K562 (cell line): ENCODE results near the gene PRRT1. TPM values are rescaled to one million over a fixed set of nuclear protein-coding genes. Genes with fewer than 3 reads are reported as not detected.

Experiments used
- CBX3 ChIP-seq, 2 experiments: IDR thresholded peaks; 1 replicate in 1 of 2; 2 replicates in 1 of 2; pipeline ENCODE4 v1.6.1; 2012; ENCODE audit warnings: inconsistent platforms in 2 of 2, low read length in 2 of 2, borderline replicate concordance in 1 of 2, control low read depth in 1 of 2
- CEBPG ChIP-seq, 3 experiments: fragments of 200-800 bp in 1 of 3; sonication (Bioruptor generic) in 1 of 3; sonication (generic) in 1 of 3; formaldehyde crosslinking in 1 of 3; IDR thresholded peaks in 2 of 3; conservative IDR thresholded peaks in 1 of 3; 2 replicates each; pipeline versions ENCODE4 v1.6.1 to v1.8.0; 2016 to 2022; ENCODE audit warnings: missing compliant biosample characterization in 2 of 3, missing genetic modification characterization in 2 of 3, mild to moderate bottlenecking in 1 of 3, missing genetic modification reagents in 1 of 3
- CREB3L1 ChIP-seq: fragments of 450-650 bp; IDR thresholded peaks from 2 replicates; pipeline ENCODE4 v1.6.1; 2014; ENCODE audit warnings: low read depth, mild to moderate bottlenecking, moderate library complexity, borderline replicate concordance
- ERF ChIP-seq: fragments of 450-650 bp; formaldehyde crosslinking; IDR thresholded peaks from 2 replicates; pipeline ENCODE4 v1.4.0; 2020; ENCODE audit warnings: mild to moderate bottlenecking, mixed read lengths
- GTF2B ChIP-seq: IDR thresholded peaks from 2 replicates; pipeline ENCODE4 v1.6.1; 2011; ENCODE audit not compliant: insufficient read length; ENCODE audit errors: extremely low read depth
- ID3 ChIP-seq, 2 experiments: fragments of 250-450 bp in 1 of 2; fragments of 450-650 bp in 1 of 2; sonication (Bioruptor Pico) in 1 of 2; IDR thresholded peaks; 2 replicates each; pipeline versions ENCODE4 v1.6.1 to v1.8.0; 2016 to 2021; ENCODE audit warnings: mild to moderate bottlenecking in 2 of 2, moderate library complexity in 2 of 2, missing compliant biosample characterization in 1 of 2, missing genetic modification characterization in 1 of 2
- MLLT1 ChIP-seq, 2 experiments: fragments of 450-650 bp; IDR thresholded peaks; 2 replicates each; pipeline ENCODE4 v1.6.1; 2016
- MTF1 ChIP-seq: fragments of 250-450 bp; sonication (Bioruptor Pico); IDR thresholded peaks from 2 replicates; pipeline ENCODE4 v1.9.0; 2021; ENCODE audit warnings: moderate library complexity, mild to moderate bottlenecking, inconsistent platforms, borderline replicate concordance
- NFXL1 ChIP-seq: fragments of 450-650 bp; formaldehyde crosslinking; IDR thresholded peaks from 2 replicates; pipeline ENCODE4 v1.4.0; 2021; ENCODE audit warnings: mild to moderate bottlenecking
- RAD21 ChIP-seq, 2 experiments: fragments of 250-450 bp in 1 of 2; fragments of 450-650 bp in 1 of 2; sonication (Bioruptor Pico) in 1 of 2; formaldehyde crosslinking in 1 of 2; IDR thresholded peaks in 1 of 2; conservative IDR thresholded peaks in 1 of 2; 2 replicates each; pipeline versions ENCODE4 v1.4.0 to v1.8.0; 2020 to 2022; ENCODE audit warnings: mild to moderate bottlenecking in 2 of 2, moderate library complexity in 1 of 2
- SIRT6 ChIP-seq: IDR thresholded peaks from one replicate; pipeline ENCODE4 v1.6.1; 2012; ENCODE audit warnings: low read depth, mild to moderate bottlenecking, control low read depth, inconsistent platforms, low read length, moderate library complexity
- SMARCA4 ChIP-seq: fragments of 450-650 bp; IDR thresholded peaks from 2 replicates; pipeline ENCODE4 v1.6.1; 2016
- SMARCA5 ChIP-seq: fragments of 450-650 bp; IDR thresholded peaks from 2 replicates; pipeline ENCODE4 v1.6.1; 2016
- SPI1 ChIP-seq: IDR thresholded peaks from 2 replicates; pipeline ENCODE4 v1.6.1; 2011; ENCODE audit warnings: low read depth, low read length, control low read depth, borderline replicate concordance
- TFAP4 ChIP-seq: sonication (generic); formaldehyde crosslinking; IDR thresholded peaks from 2 replicates; pipeline ENCODE4 v1.8.0; 2022; ENCODE audit warnings: missing genetic modification reagents, mild to moderate bottlenecking, moderate library complexity, borderline replicate concordance
- U2AF2 ChIP-seq: fragments of 200-400 bp; formaldehyde crosslinking; optimal IDR thresholded peaks from 2 replicates; pipeline ENCODE3; 2017; ENCODE audit warnings: low read depth, mild to moderate bottlenecking, low read length
- polyA plus RNA-seq, 8 experiments: library from polyadenylated mRNA; depleted of rRNA in 4 of 8; stranded (reverse) in 5 of 8; unstranded in 3 of 8; fragments of >200 nt; fragmentation: Nextera tagmentation in 2 of 8; fragmentation: Illumina TruSeq in 1 of 8; extraction: Ambion mirVana in 2 of 8; extraction: Trizol in 1 of 8; gene quantifications; 2 replicates each; pipeline versions ENCODE4 v1.2.1 to v1.2.3, GENCODE V29; 2011 to 2014; ENCODE audit warnings: inconsistent platforms in 1 of 8, missing spikeins in 1 of 8
- total RNA-seq, 7 experiments: library from RNA; depleted of rRNA in 6 of 7; stranded (reverse); fragments of >200 nt in 6 of 7; fragmentation: Illumina TruSeq in 2 of 7; extraction: Trizol in 2 of 7; gene quantifications; 2 replicates each; pipeline versions ENCODE4 v1.2.1 to v1.2.3, GENCODE V29; 2011 to 2021; ENCODE audit warnings: low replicate concordance in 1 of 7

PRRT1 gene
- total and polyA plus RNA-seq, 9 of the 15 experiments (the other 6 are each of a cell fraction or from before 2014, with no cell fraction given): 0.14 to 3.5 (median 0.41) TPM

- TF ChIP-seq CREB3L1 (peak; percentile 69; the same call in 1 of the 2 replicates), ERF (CRISPR knock-in tag) (no peak), U2AF2 (no peak), SMARCA4 (no peak), ID3 (CRISPR knock-in tag; IDR thresholded peaks at IDR 0.05) (no peak), ID3 (tag; IDR thresholded peaks at IDR 0.05) (peak; percentile 38), NFXL1 (CRISPR knock-in tag) (no peak), CEBPG (CRISPR knock-in tag; IDR thresholded peaks at IDR 0.05) (no peak; the same call in 1 of the 2 replicates), CEBPG (tag; conservative IDR thresholded peaks at IDR 0.05 in 1 of 2, IDR thresholded peaks at IDR 0.05 in 1 of 2) (no peak), MTF1 (CRISPR knock-in tag) (no peak), SPI1 (peak; percentile 29; the same call in 1 of the 2 replicates), MLLT1 (IDR thresholded peaks at IDR 0.05) (peak; percentile 60 to 77; a peak in 3 of 4 replicates), CBX3 (IDR thresholded peaks at IDR 0.05; ENCODE audit: borderline replicate concordance in 1 of 2, low read length in 2 of 2) (peak in 1 of 2 experiments; percentile 31; a peak in 2 of 3 replicates), SMARCA5 (no peak), GTF2B (no peak), TFAP4 (CRISPR knock-in tag) (peak; percentile 78; the same call in 1 of the 2 replicates), SIRT6 (no peak), RAD21 (CRISPR knock-in tag; conservative IDR thresholded peaks at IDR 0.05 in 1 of 2, IDR thresholded peaks at IDR 0.05 in 1 of 2) (peak; percentile 15 to 30; a peak in 3 of 4 replicates)
Observed at GRCh38 chr6:32153564-32154513, 2.1 kb upstream of the PRRT1 start, which contains the start of gene PPT2 (continued).
